Body of pancreas (tissue), 4 donors: ENCODE data around the gene PGGT1B.

Source experiments
- CTCF ChIP-seq, 7 experiments: fragments of 450-650 bp in 4 of 7; fragments of 200-600 bp in 3 of 7; sonication (generic) in 3 of 7; IDR thresholded peaks; one replicate each; pipeline ENCODE4 v1.5.1; 2016 to 2019; ENCODE audit warnings: antibody characterized with exemption in 7 of 7
- POLR2A ChIP-seq, 3 donors: fragments of 450-650 bp; IDR thresholded peaks; one replicate each; pipeline ENCODE4 v1.6.1; 2016; ENCODE audit warnings: antibody characterized with exemption in 3 of 3, mild to moderate bottlenecking in 2 of 3

GRCh38 chr5:115227281-115227680 is 35.4 kb downstream of the PGGT1B start:
- TF ChIP-seq CTCF (IDR thresholded peaks at IDR 0.05) (no peak), POLR2A (IDR thresholded peaks at IDR 0.05) (no peak)
